Measurements from ENCODE around the gene DVL3.
"Not testable (repeated sequence)": the region's sequence is repeated elsewhere in the genome, so short reads cannot be mapped to it uniquely, and the experiment has no call there.

DVL3 gene

DNA sequence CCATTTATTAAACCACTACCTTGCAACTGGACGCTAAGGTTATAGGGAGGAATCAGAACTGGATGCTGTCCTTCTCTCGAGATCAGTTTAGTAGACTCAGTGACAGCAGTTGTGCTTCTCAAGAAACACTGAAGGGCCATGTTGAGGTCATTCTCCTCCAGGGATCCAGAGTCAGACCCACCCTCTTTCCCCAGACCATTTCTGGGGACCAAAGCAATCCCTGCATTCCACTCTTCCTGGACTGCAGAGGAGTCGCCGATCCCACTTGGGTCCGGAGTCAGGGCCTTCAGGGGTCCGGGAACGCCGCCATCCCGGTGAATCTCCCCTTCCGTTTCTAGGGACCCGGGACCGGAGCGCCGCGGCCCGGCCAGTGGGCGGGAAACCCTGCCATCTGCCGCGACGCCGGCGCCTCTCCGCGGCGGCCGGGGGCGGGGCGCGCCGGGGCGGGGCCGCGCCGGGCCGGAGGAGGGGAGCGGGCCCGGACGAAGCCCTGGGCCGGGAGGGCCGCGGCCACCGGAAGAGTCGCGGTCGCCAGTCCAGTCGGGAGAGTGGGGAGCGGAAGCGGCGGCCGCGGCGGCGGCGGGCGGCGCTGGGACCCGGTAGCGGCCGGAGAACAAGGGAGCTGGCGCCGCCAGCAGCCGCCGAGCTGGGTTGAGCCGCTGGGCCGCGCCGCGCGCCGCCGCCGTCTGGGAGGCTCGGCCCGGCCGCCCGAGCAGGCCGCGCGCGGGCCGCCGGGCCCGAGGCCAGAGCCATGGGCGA lies at the start of gene DVL3:
Gene DVL3, plus strand, starts transcription at position 493 of the 759 bp plus-strand sequence. Its CDS starts 259 bp downstream, at position 752.
- TF ChIP-seq, protein P1, sequence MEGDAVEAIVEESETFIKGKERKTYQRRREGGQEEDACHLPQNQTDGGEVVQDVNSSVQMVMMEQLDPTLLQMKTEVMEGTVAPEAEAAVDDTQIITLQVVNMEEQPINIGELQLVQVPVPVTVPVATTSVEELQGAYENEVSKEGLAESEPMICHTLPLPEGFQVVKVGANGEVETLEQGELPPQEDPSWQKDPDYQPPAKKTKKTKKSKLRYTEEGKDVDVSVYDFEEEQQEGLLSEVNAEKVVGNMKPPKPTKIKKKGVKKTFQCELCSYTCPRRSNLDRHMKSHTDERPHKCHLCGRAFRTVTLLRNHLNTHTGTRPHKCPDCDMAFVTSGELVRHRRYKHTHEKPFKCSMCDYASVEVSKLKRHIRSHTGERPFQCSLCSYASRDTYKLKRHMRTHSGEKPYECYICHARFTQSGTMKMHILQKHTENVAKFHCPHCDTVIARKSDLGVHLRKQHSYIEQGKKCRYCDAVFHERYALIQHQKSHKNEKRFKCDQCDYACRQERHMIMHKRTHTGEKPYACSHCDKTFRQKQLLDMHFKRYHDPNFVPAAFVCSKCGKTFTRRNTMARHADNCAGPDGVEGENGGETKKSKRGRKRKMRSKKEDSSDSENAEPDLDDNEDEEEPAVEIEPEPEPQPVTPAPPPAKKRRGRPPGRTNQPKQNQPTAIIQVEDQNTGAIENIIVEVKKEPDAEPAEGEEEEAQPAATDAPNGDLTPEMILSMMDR (IDR thresholded peaks at IDR 0.05) = no peak
- no peak for TF ChIP-seq ZFX (IDR thresholded peaks at IDR 0.05; ENCODE audit: borderline replicate concordance)
- peak within 1 kb of the TSS; percentile 86 for H3K27ac ChIP-seq

DNA sequence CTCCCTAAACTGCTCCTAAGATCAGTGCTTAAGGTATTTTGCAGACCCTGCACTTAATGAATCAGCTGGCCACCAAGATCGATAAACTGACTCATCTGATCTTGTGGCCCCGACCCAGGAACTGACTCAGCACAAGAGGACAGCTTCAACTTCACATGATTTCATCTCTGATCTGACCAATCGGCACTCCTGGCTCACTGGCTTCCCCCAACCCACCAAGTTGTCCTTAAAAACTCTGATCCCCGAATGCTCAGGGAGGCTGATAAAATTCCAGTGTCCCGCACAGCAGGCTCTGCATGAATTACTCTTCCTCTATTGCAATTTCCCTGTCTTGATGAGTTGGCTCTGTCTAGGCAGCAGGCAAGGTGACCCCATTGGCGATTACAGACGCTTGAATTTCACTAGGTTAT lies 44.9 kb upstream of the DVL3 start:
- no peak overlapping the region for H3K27ac ChIP-seq

DNA sequence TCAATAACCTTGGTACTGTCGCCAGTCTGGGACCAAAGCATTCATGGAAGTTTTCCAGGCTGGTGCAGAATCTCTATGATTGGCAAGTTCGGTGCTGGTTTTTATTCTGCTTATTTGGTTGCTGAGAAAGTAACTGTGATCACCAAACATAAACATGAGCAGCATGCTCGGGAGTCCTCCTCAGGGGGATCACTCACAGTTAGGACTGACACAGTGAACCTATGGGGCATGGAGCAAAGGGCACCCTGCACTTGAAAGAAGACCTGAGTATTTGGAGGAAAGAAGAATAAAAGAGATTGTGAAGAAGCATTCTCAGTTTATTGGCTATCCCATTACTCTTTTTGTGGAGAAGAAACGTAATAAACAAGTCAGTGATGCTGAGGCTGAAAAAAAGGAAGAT lies 39.2 kb upstream of the DVL3 start:
- no peak for TF ChIP-seq ZFX (IDR thresholded peaks at IDR 0.05; ENCODE audit: borderline replicate concordance)
- TF ChIP-seq, protein P1 (IDR thresholded peaks at IDR 0.05) = no peak
- no peak overlapping the region for H3K27ac ChIP-seq

More for the DNA sequence above, 44.9 kb upstream of the DVL3 start:
- no peak for TF ChIP-seq ZFX (IDR thresholded peaks at IDR 0.05; ENCODE audit: borderline replicate concordance)
- TF ChIP-seq, protein P1 (IDR thresholded peaks at IDR 0.05) = no peak

GRCh38 chr3:184117636-184118035 lies 37.5 kb upstream of the DVL3 start:
- TF ChIP-seq, protein P1 (IDR thresholded peaks at IDR 0.05) = no peak
- no peak for TF ChIP-seq ZFX (IDR thresholded peaks at IDR 0.05; ENCODE audit: borderline replicate concordance)
- no peak overlapping the region for H3K27ac ChIP-seq

DNA sequence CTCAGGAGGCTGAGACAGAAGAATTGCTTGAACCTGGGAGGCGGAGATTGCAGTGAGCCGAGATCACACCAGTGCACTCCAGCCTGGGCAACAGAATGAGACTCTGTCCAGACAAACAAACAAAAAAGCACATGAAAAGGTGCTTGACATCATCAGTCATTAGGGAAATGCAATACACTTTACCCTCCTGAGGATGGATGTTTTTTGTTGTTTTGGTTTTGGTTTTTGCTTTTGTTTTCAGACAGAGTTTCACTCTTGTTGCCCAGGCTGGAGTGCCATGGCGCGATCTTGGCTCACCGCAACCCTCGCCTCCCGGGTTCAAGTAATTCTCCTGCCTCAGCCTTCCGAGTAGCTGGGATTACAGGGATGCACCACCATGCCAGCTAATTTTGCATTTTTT lies 34.1 kb upstream of the DVL3 start:
- not testable (repeated sequence) for H3K27ac ChIP-seq

DNA sequence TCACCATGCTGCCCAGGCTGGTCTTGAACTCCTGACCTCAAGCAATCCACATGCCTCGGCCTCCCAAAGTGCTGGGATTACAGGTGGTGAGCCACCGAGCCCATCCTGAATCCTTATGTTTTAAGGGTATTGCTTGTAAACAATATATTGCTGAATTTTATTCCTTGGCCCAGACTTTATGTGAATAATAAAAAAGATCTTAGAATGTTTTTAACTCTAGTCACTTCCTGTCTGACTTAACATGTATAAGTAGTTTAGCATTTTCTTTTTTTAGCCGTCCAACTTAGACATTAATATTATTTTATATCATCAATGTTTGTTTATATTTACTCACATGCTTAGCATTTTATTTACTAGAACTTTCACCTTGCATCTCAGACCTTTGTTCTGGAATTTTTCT lies 29.2 kb upstream of the DVL3 start:
- TF ChIP-seq, protein P1 (IDR thresholded peaks at IDR 0.05) = no peak
- no peak for TF ChIP-seq ZFX (IDR thresholded peaks at IDR 0.05; ENCODE audit: borderline replicate concordance)
- no peak overlapping the region for H3K27ac ChIP-seq

DNA sequence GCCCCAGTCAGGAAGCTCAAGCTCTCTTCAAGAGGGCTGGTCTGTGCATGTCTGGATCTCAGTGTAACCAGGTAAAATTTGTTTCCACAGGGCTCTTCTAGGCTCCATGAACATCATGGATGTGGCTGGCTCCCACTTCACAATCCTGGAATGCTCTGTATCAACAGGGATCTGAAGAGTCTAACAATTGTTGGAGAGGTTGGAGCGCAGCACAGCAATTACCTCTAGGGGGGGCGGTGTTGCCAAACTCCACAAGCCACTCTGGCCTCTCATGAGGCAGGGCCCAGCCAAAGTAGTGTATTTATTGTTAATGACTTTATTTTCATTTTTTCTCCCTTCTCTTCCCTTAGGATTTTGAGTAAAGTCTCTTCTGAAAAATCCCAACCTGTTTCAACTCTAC lies 26.2 kb upstream of the DVL3 start:
- no peak overlapping the region for H3K27ac ChIP-seq
- no peak for TF ChIP-seq ZFX (IDR thresholded peaks at IDR 0.05; ENCODE audit: borderline replicate concordance)
- TF ChIP-seq, protein P1 (IDR thresholded peaks at IDR 0.05) = peak; percentile 71
